Measurements from ENCODE around the gene SH2D1A. TPM values are rescaled to one million over a fixed set of nuclear protein-coding genes. Genes with fewer than 3 reads are reported as not detected.

SH2D1A gene
- total and polyA plus RNA-seq, 2 of the 4 experiments (the other 2 are of a cell fraction) = not detected

DNA sequence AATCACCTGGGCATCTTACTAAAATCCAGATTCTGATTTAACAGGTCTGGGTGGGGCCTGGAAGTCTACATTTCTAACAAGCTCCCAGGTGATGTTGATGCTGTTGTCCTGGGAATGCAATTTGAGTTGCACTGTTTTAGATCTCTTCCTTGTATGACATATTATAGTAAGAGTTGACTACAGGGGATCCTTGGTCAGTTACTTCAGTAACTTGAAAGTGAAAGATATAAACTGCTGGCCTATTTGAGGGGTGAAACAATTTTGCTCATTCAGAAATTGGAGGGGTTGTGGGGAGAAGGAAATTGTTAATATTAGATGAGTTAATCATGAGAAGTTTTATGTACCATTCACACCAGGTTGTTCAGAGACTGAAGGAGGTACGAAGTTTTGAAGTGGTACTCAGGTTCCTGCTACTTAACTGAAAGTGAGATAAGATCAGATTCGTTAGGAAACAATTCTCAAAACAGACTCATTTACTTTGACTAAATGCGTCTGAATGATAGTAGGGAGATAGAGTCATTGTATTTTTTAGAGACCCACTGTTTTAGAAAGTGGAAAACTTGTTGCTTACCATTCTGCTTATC is 12.5 kb downstream of the SH2D1A start:
- ChIA-PET CTCF (no interaction called here), POLR2A (ENCODE audit: unreplicated experiment) (no interaction called here)
- H3K4me1 ChIP-seq (ENCODE audit: control insufficient read depth, insufficient read depth, low read length) = no peaks in the 10 kb centered on the region
- intact Hi-C loops (cut with micrococcal nuclease) = no loop called here
- no peak overlapping the region for H2AK5ac ChIP-seq (ENCODE audit: low read depth, low read length)
- H3K18ac ChIP-seq (ENCODE audit: low read depth, low read length) = no peak overlapping the region
- no peak overlapping the region for H3K4ac ChIP-seq (ENCODE audit: low read depth, low read length)
- dilution Hi-C loops (cut with HindIII; ENCODE audit: low sequenced_read_pairs, unreplicated experiment) = no loop called here
- no peak overlapping the region for H4K8ac ChIP-seq (ENCODE audit: low read depth in 2 of 2, low read length in 2 of 2)
- in situ Hi-C loops (cut with MboI; ENCODE audit: low sequenced_read_pairs) = no loop called here
- no peak overlapping the region for H2AFZ ChIP-seq (replicated peaks; ENCODE audit: low read length, poor library complexity)
- H3K23ac ChIP-seq (ENCODE audit: low read depth, low read length) = no peak overlapping the region
- no peak overlapping the region for H3K9ac ChIP-seq (ENCODE audit: low read depth, low read length)
- no peaks in the 10 kb centered on the region for H3K9me3 ChIP-seq (ENCODE audit: control insufficient read depth, insufficient read depth, low read length)
- H3K4me3 ChIP-seq (ENCODE audit: insufficient read depth, low read depth, low read length) = no peak overlapping the region
- H3K56ac ChIP-seq (ENCODE audit: extremely low read depth, insufficient read depth, low read length) = no peak overlapping the region
- WGBS, 2 experiments (ENCODE audit: extremely low coverage in 2 of 2, insufficient read length in 1 of 2) = no CpG with 5 or more reads among the region's 3 CpGs
- no peak for TF ChIP-seq MAZ (IDR thresholded peaks at IDR 0.05; ENCODE audit: borderline replicate concordance, low read depth, low read length)
- no peak for TF ChIP-seq RFX5 (IDR thresholded peaks at IDR 0.05; ENCODE audit: low read depth, low read length)
- TF ChIP-seq SMC3 (IDR thresholded peaks at IDR 0.05; ENCODE audit: low read depth, low read length) = no peak
- TF ChIP-seq POLR2A (IDR thresholded peaks at IDR 0.05; ENCODE audit: low read depth, low read length) = no peak
- no peak for TF ChIP-seq CEBPB (IDR thresholded peaks at IDR 0.05; ENCODE audit: low read depth, low read length)
- TF ChIP-seq, protein P1, sequence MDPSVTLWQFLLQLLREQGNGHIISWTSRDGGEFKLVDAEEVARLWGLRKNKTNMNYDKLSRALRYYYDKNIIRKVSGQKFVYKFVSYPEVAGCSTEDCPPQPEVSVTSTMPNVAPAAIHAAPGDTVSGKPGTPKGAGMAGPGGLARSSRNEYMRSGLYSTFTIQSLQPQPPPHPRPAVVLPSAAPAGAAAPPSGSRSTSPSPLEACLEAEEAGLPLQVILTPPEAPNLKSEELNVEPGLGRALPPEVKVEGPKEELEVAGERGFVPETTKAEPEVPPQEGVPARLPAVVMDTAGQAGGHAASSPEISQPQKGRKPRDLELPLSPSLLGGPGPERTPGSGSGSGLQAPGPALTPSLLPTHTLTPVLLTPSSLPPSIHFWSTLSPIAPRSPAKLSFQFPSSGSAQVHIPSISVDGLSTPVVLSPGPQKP (IDR thresholded peaks at IDR 0.05; ENCODE audit: borderline replicate concordance, low read depth, low read length) = no peak
- no peak for TF ChIP-seq BHLHE40 (IDR thresholded peaks at IDR 0.05; ENCODE audit: low read depth, low read length)
- no peak for TF ChIP-seq MAFK (IDR thresholded peaks at IDR 0.05; ENCODE audit: low read depth, low read length)
- TF ChIP-seq MXI1 (IDR thresholded peaks at IDR 0.05; ENCODE audit: borderline replicate concordance, low read depth, low read length) = no peak
- TF ChIP-seq, protein P2, sequence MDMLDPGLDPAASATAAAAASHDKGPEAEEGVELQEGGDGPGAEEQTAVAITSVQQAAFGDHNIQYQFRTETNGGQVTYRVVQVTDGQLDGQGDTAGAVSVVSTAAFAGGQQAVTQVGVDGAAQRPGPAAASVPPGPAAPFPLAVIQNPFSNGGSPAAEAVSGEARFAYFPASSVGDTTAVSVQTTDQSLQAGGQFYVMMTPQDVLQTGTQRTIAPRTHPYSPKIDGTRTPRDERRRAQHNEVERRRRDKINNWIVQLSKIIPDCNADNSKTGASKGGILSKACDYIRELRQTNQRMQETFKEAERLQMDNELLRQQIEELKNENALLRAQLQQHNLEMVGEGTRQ (IDR thresholded peaks at IDR 0.05; ENCODE audit: low read depth, low read length) = no peak
- TF ChIP-seq, protein P3, sequence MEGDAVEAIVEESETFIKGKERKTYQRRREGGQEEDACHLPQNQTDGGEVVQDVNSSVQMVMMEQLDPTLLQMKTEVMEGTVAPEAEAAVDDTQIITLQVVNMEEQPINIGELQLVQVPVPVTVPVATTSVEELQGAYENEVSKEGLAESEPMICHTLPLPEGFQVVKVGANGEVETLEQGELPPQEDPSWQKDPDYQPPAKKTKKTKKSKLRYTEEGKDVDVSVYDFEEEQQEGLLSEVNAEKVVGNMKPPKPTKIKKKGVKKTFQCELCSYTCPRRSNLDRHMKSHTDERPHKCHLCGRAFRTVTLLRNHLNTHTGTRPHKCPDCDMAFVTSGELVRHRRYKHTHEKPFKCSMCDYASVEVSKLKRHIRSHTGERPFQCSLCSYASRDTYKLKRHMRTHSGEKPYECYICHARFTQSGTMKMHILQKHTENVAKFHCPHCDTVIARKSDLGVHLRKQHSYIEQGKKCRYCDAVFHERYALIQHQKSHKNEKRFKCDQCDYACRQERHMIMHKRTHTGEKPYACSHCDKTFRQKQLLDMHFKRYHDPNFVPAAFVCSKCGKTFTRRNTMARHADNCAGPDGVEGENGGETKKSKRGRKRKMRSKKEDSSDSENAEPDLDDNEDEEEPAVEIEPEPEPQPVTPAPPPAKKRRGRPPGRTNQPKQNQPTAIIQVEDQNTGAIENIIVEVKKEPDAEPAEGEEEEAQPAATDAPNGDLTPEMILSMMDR (conservative IDR thresholded peaks at IDR 0.05; ENCODE audit: low read depth, low read length) = no peak
- TF ChIP-seq RCOR1 (IDR thresholded peaks at IDR 0.05; ENCODE audit: insufficient replicate concordance, low read length) = no peak
- TF ChIP-seq FOS (IDR thresholded peaks at IDR 0.05; ENCODE audit: low read depth, low read length) = no peak
- TF ChIP-seq NFE2L2 (IDR thresholded peaks at IDR 0.05; ENCODE audit: low read depth, low read length) = no peak
- TF ChIP-seq RAD21 (IDR thresholded peaks at IDR 0.05; ENCODE audit: low read length) = no peak
- TF ChIP-seq CHD1 (IDR thresholded peaks at IDR 0.05; ENCODE audit: low read depth, low read length) = no peak
- no peak overlapping the region for H3K27ac ChIP-seq (ENCODE audit: insufficient read depth, low read length)
- DNase-seq = no peak
- no peak overlapping the region for H2BK120ac ChIP-seq (ENCODE audit: low read depth, low read length)
- no peak overlapping the region for H2AK9ac ChIP-seq (replicated peaks; ENCODE audit: low read depth, low read length, poor library complexity)
- no peaks in the 10 kb centered on the region for H3K79me1 ChIP-seq (ENCODE audit: low read depth in 1 of 2, low read length in 2 of 2)
- no peak overlapping the region for H3K14ac ChIP-seq (replicated peaks; ENCODE audit: low read depth, low read length)
- H3K36me3 ChIP-seq (ENCODE audit: control insufficient read depth, insufficient read depth, low read length) = no peaks in the 10 kb centered on the region
- no peak overlapping the region for H2BK20ac ChIP-seq (ENCODE audit: low read depth, low read length)
- H4K91ac ChIP-seq (ENCODE audit: insufficient read depth, low read depth, low read length) = no peak overlapping the region
- H4K5ac ChIP-seq (ENCODE audit: low read depth, low read length) = no peak overlapping the region
- BruUV-seq (replicated peaks) = no TSS peak
- H3K27me3 ChIP-seq (ENCODE audit: control insufficient read depth, insufficient read depth, low read length) = no peaks in the 10 kb centered on the region
- no peaks in the 10 kb centered on the region for H4K20me1 ChIP-seq (ENCODE audit: insufficient read depth, low read length)
- no peak overlapping the region for H3K4me2 ChIP-seq (ENCODE audit: low read depth, low read length)
- H2BK5ac ChIP-seq (ENCODE audit: low read depth, low read length, poor library complexity, severe bottlenecking) = no peak overlapping the region
- ATAC-seq (ENCODE audit: low read depth) = no peak
- no peak overlapping the region for H2BK15ac ChIP-seq (ENCODE audit: low read depth, low read length)
- H3K9me1 ChIP-seq (ENCODE audit: insufficient read depth, low read length) = no peaks in the 10 kb centered on the region
